HG03025 (cell line): ENCODE results near the gene GTPBP3.
A peak's percentile ranks its signal among the peaks of the same experiment; 100 is the strongest.
"Not testable (repeated sequence)": the region's sequence is repeated elsewhere in the genome, so short reads cannot be mapped to it uniquely, and the experiment has no call there.

Experiments used
- ATAC-seq: cut with Tn5 transposase; IDR thresholded peaks from one replicate; pipeline ENCODE4 v1.9.1; 2021; ENCODE audit warnings: mild to moderate bottlenecking, moderate library complexity; ENCODE audit not compliant: unreplicated experiment, low FRiP score

Gene GTPBP3, protein sequence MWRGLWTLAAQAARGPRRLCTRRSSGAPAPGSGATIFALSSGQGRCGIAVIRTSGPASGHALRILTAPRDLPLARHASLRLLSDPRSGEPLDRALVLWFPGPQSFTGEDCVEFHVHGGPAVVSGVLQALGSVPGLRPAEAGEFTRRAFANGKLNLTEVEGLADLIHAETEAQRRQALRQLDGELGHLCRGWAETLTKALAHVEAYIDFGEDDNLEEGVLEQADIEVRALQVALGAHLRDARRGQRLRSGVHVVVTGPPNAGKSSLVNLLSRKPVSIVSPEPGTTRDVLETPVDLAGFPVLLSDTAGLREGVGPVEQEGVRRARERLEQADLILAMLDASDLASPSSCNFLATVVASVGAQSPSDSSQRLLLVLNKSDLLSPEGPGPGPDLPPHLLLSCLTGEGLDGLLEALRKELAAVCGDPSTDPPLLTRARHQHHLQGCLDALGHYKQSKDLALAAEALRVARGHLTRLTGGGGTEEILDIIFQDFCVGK

DNA sequence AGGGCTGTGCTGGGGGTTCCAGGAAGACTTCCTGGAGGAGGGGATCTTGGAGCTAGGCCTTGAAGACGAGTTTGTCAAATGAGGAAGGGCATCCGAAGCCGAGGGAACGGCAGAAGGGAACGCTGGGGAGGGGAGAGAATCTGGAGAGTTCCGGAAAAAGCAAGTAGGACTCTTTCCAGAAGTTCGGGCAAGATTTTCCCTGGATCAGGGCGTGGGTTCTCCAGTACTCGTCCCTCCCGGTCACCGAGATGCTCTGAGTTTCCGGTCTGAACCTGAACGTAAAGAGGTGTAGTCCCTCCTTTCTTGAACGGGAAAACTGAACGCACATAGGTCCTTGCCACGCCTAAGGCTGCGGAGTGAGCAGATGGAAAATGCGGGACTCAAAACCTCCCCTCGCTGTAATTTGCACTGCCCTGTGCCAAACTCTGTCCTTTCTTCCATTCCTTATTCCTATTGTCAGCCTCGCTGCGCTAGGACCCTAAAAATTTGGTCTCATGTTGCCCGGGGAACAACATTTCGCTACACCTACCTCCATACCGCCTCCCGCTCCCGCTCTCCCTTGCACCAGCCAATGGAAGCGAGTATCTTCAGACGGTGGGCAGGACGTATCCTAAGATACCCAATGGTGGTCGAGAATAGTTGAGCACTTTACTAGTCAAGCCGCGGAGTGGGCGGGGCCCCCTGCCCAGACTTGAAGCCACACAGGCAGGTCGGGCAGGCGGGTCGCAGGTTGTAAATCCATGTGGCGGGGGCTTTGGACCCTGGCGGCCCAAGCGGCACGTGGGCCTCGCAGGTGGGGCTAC lies at the start of gene GTPBP3:
Gene GTPBP3, plus strand, starts transcription at position 682 of the 803 bp plus-strand sequence. Its CDS starts 59 bp downstream, at position 741.
- ATAC-seq, result peak; percentile 46

DNA sequence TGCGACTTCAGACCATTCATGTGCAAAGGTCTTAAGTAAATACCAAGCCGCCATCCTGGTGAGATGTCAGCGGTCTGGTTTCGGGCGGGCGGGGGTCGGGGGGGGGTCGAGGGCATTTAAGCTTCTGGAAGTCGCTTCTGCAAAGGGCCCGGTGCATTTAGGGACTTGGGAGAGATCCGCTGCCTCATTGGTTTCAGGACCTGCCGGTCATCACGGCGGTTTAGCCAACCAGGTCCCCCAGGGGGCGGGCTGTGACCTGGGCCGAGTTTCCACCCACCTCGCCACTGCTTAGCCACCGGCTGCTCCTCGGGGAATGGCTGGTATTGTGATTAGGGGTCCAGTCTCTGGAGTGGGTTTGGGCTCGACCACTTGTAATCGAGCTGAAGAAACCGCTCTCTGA lies 47.9 kb upstream of the GTPBP3 start:
- ATAC-seq, result no peak

DNA sequence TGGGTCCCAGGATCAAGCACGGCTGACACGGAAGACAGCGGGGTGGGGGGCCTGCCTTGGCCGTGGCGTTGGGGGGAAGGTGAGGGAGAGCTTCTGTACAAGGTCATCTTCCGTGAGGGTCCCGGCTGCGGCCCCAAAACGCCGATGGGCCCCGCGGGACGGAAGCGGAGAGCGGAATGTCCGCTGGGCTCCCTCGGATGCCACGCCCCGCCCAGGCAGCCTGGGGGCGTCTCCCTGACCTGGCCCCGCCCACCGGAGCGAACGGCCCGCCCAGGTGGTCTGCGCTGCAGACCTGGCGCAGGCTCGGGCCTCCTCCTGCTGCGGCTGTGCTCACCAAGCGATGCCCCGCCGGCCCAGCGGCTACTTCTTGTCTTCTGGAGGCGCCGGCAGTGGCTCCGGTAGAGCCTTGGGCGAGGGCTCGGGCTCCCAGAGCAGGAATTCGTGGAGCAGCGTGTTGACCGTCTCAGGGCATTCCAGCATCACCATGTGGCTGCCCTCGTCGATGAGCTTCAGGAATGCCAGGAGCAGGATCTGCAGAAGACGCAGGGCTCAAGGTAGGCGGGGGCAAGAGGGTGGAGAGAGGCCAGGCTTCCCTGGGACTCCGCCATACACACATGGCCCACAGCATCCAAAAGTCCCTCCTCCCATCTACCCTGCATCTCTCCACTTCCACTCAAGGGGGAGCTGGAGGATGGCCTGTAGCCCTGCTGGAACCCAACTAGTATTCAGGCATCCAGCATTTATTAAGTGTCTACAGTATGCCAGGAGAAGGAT lies 44.9 kb upstream of the GTPBP3 start:
- no peak for ATAC-seq

- no peak for ATAC-seq
Observed at GRCh38 chr19:17293605-17294004, 43.7 kb upstream of the GTPBP3 start.

- no peak for ATAC-seq
Observed at GRCh38 chr19:17294051-17294891, 43.1 kb upstream of the GTPBP3 start.

DNA sequence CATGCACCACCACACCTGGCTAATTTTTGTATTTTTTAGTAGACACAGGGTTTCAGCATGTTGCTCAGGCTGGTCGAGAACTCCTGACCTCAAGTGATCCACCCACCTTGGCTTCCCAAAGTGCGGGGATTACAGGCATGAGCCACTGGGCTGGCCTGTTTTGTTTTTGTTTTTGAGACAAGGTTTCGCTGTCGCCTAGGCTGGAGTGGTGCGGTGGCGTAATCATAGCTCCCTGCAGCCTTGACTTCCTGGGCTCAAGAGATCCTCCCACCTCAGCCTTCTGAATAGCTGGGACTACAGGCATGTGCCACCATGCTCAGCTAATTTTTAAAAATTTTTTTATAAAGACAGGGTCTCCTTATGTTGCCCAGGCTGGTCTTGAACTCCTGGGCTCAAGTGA lies 41.8 kb upstream of the GTPBP3 start:
- ATAC-seq, result not testable (repeated sequence)

- ATAC-seq, result no peak
Observed at GRCh38 chr19:17296273-17296672, 41.1 kb upstream of the GTPBP3 start.

DNA sequence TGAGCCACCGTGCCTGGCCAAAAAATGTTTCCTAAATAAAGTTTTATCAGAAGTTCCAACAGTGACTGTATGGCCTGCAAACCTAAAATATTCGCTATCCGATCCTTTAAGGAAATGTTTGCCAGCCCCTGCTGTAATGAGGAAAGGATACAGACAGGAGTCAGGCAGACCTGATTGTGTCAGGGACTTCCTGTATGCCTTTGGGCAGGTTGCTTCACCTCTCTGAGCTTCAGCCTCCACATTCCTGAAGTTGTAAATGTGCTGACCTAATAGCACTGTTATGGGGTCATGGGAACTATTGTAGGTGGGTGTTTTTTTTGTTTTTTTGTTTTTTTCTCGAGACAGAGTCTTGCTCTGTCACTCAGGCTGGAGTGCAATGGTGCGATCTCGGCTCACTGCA lies 40.4 kb upstream of the GTPBP3 start:
- no peak for ATAC-seq

- ATAC-seq, result no peak
Observed at GRCh38 chr19:17300992-17301619, 36.2 kb upstream of the GTPBP3 start.

DNA sequence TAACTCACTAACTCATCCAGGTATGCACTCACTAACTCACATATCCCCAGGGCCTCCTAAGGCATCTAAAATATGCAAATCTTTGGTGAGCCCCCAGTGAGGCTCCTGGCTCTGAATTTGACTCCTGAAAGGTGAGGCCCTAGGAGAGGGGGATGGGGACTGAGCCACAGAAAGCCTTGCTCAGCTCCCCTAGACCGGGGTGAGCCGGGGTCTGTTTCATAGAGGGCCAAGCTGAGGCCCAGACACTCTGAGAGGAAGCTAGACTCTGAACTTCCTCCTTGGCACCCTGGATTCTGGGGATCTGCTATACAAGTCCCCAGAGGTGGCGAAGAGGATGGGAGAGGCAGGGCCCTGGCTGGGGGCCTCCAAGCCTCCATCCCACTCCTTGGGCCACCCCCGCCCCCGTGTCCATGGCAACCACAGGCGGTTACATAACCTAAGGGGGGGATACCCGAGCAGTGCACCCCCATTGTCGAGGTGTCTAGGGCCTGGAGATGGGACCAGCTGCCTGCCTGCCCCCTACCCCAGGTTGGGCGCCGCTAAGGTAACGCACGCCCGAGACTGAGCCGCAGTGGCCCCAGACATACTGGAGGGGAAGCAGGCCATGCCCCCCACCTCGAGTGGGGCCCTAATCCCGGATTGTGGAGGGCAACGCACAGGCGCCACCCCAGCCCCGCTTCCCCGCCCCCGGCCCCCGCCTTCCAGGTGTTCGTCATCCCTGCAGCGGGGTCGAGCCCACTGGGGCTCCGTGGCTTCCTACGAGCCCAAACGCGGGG lies 34.8 kb upstream of the GTPBP3 start:
- no peak for ATAC-seq

GRCh38 chr19:17303167-17303939 lies 34.0 kb upstream of the GTPBP3 start, which contains the start of gene ABHD8:
Gene ABHD8 (minus strand): TSS chr19:17303425. CDS start chr19:17301616, 1,809 bp downstream.
- ATAC-seq, result peak; percentile 53

DNA sequence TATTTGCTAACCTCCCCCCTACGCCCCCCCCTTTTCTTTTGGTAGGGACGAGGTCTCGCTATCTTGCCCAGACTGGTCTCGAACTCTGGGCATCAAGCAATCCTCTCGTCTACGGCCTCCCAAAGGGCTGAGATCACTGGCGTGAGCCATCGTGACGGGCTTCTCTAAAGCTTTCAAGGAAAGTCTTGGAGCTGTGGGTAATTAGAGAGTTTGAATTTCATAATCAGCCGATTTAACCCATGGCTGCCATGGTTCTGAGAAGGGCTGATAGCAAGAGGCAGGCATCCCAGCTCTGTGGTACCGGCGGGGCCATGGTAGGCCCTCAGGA lies 33.4 kb upstream of the GTPBP3 start:
- no peak for ATAC-seq

DNA sequence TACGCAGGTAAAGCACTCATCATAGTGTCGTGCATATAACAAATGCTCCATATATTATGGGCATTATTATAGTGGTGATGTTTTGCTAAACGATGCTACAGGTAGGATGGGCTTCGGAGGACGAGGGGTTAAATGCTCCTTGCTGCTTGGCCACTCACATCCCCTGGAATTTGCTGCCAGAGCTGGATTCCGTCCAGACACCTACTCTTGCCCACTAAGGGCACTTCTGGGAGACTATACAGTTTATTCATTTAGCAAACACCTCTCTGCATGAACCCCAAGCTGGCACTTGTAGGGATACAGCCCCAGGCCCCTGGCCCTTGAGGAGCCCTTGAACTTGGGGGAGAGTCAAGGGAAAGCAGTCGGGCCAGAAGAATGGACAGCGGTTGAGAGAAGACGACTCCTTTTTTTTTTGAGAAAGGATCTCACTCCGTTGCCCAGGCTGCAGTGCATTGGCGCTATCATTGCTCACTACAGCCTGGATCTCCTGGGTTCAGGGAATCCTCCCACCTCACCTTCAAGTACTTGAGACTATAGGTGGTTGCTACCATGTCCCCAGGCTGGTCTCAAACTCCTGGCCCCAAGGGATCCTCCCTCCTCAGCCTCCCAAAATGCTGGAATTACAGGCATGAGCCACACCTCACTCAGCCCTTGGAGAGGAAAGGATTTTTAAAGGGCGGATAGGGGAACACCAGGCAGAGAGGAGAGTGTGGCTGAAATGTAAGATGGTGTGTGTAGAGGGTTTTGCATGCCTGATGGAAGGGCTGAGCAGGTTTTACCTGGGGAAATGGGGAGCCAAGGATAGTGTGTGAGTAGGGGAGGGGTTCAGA lies 32.8 kb upstream of the GTPBP3 start:
- ATAC-seq, result no peak

- no peak for ATAC-seq
Observed at GRCh38 chr19:17305216-17305516, 32.2 kb upstream of the GTPBP3 start.

DNA sequence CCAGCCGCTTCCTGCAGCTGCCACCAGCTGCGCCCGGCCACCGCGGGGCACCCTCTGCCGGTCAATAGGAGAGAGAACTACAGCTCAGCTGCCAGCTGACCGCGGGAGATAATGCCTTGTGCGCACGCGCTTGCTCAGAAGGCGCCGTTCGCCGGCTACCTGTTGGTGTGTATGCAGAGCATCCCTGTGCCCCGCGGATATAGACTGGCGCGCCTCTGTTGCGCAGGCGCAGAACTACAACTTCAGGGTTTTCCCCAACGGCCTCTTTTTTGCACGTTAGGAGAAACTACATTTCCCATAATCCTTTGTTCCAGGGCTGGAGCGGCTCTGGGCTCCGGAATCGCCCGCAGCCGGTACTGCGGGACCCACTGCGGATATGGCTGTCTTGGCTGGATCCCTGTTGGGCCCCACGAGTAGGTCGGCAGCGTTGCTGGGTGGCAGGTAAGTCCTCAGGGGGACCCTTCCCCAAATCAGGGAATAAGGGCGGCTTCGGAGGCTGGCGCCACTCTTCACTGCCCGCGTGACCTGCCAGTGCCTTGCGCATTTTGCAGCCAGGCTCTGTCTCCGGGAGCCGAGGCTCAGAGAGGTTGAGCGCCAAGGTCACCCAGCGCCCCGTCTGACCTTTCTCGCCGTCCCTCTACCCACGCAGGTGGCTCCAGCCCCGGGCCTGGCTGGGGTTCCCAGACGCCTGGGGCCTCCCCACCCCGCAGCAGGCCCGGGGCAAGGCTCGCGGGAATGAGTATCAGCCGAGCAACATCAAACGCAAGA lies 31.7 kb upstream of the GTPBP3 start, which contains the start of gene MRPL34:
Gene MRPL34, plus strand, starts transcription at position 356 of the 768 bp plus-strand sequence. Its CDS starts 21 bp downstream, at position 377.
- peak; percentile 54 for ATAC-seq

DNA sequence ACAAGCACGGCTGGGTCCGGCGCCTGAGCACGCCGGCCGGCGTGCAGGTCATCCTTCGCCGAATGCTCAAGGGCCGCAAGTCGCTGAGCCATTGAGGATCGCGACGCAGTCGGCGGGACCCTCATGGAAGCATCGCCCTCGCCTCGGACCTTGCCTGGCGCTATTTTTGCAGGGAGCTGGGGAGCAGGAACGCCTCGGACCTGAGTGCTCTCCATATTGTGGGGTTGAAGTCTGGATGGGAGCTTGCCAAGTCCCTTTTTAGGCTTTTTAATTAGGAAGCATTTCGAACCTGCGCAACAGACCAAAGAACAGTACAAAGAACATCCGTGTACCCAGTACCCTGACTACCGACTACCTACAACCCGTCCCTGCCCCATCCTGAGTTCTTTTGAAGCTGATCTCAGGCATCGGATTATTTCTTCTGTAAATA lies 31.1 kb upstream of the GTPBP3 start:
- no peak for ATAC-seq
